Measurements from ENCODE around the gene MUS81. TPM values are rescaled to one million over a fixed set of nuclear protein-coding genes. Genes with fewer than 3 reads are reported as not detected.

Gene MUS81
- total and polyA plus RNA-seq, 9 of the 15 experiments (the other 6 are each of a cell fraction or from before 2014, with no cell fraction given): 13.4 to 118 (median 53.7) TPM

GRCh38 chr11:65817312-65817834 is 42.9 kb upstream of the MUS81 start (continued):
- TF ChIP-seq RREB1 (CRISPR knock-in tag; IDR thresholded peaks at IDR 0.05) (no peak), ZNF121 (CRISPR knock-in tag; conservative IDR thresholded peaks at IDR 0.05) (peak; percentile 90)
